Sigmoid colon (tissue), 4 donors: ENCODE measurements around the gene ADAM33.

Experiments used
- CTCF ChIP-seq, 4 experiments: fragments of 450-650 bp in 3 of 4; fragments of 200-600 bp in 1 of 4; IDR thresholded peaks; one replicate each; pipeline ENCODE4 v1.5.1; 2016 to 2019; ENCODE audit warnings: antibody characterized with exemption in 4 of 4, mild to moderate bottlenecking in 3 of 4, moderate library complexity in 2 of 4
- POLR2A ChIP-seq, 2 donors: fragments of 450-650 bp; IDR thresholded peaks; one replicate each; pipeline ENCODE4 v1.6.1; 2016; ENCODE audit warnings: antibody characterized with exemption in 2 of 2, mild to moderate bottlenecking in 2 of 2, moderate library complexity in 2 of 2
- POLR2AphosphoS5 ChIP-seq, 4 donors: sonication (generic); formaldehyde crosslinking; IDR thresholded peaks; one replicate each; pipeline ENCODE4 v1.6.1; 2017; ENCODE audit warnings: antibody characterized with exemption in 4 of 4

GRCh38 chr20:3645309-3646066 lies 36.3 kb downstream of the ADAM33 start:
- no peak for TF ChIP-seq CTCF (IDR thresholded peaks at IDR 0.05)
- TF ChIP-seq POLR2AphosphoS5 (IDR thresholded peaks at IDR 0.05) = no peak
- no peak for TF ChIP-seq POLR2A (IDR thresholded peaks at IDR 0.05)
